ENCODE measurements around the gene STAG3. TPM values are rescaled to one million over a fixed set of nuclear protein-coding genes. Genes with fewer than 3 reads are reported as not detected.

Gene STAG3
- total and polyA plus RNA-seq, 4 experiments from 2014 or later = 1.6 to 7.7 (median 5.1) TPM

GRCh38 chr7:100158229-100159098 lies 19.3 kb upstream of the STAG3 start, which contains the start of gene TRAPPC14:
TRAPPC14 (minus strand) TSS chr7:100158723; CDS start chr7:100158499, 224 bp downstream.
- Histone ChIP-seq H3K27me3 (ENCODE audit: insufficient read depth, low read length) (no peaks in the 10 kb centered on the region), H3K9me3 (ENCODE audit: control insufficient read depth in 1 of 2, low read length in 2 of 2) (no peaks in the 10 kb centered on the region), H3K4me1 (ENCODE audit: insufficient read depth, low read length) (peaks cover 49% of the 10 kb centered on the region), H3K4me3 (ENCODE audit: low read length in 2 of 2) (peak within 1 kb of the TSS; percentile 52 to 74), H3K27ac (ENCODE audit: low read depth, low read length) (peak within 1 kb of the TSS; percentile 80), H3K36me3 (ENCODE audit: insufficient read depth, low read length) (peaks cover 22% of the 10 kb centered on the region)
- intact Hi-C loops (cut with micrococcal nuclease) = loop anchor here (1.0 kb wide), 3 partner anchors 10 to 19 kb away; partner anchors contain the start of genes GAL3ST4, GPC2, LAMTOR4 and STAG3
- peak within 1 kb of the TSS; percentile 86 to 96 (median 92) for H3K27ac Mint-ChIP-seq
- peak within 1 kb of the TSS; percentile 86 to 90 (median 88) for H3K4me3 Mint-ChIP-seq
- H3K36me3 Mint-ChIP-seq = peaks cover 4 to 36% of the 10 kb centered on the region in 2 donors
- DNase-seq = peak; percentile 86 to 93 (median 87)
- H3K9me3 Mint-ChIP-seq = no peaks in the 10 kb centered on the region
- peaks cover 25 to 79% (median 44%) of the 10 kb centered on the region in 4 donors for H3K4me1 Mint-ChIP-seq
- CTCF ChIA-PET (ENCODE audit: partially characterized antibody) = interaction anchor here (0.7 to 2.2 kb wide), 5 partner anchors 10 to 59 kb away, joined by 3 to 8 read pairs (median 3); partner anchors contain the start of gene LAMTOR4
- H3K27me3 Mint-ChIP-seq = no peaks in the 10 kb centered on the region
- POLR2A ChIA-PET (ENCODE audit: partially characterized antibody) = interaction anchor here (0.9 to 6.4 kb wide), 15 partner anchors 10 to 271 kb away, joined by 3 to 73 read pairs (median 7); partner anchors contain the start of genes AP4M1, GAL3ST4, GPC2 and LAMTOR4

GRCh38 chr7:100159099-100159623 lies 18.6 kb upstream of the STAG3 start:
- DNase-seq = no peak
- intact Hi-C loops (cut with micrococcal nuclease) = no loop called here
- Mint-ChIP-seq H3K4me1 (peaks cover 31 to 79% (median 46%) of the 10 kb centered on the region in 4 donors), H3K27ac (peak overlapping the region; percentile 83 to 93 (median 86)), H3K36me3 (peaks cover 4 to 29% of the 10 kb centered on the region in 2 donors), H3K27me3 (no peaks in the 10 kb centered on the region), H3K9me3 (no peaks in the 10 kb centered on the region), H3K4me3 (peak overlapping the region; percentile 79 to 86 (median 84))
- H3K36me3 ChIP-seq (ENCODE audit: insufficient read depth, low read length) = peaks cover 15% of the 10 kb centered on the region
- peak overlapping the region; percentile 80 for H3K27ac ChIP-seq (ENCODE audit: low read depth, low read length)
- ChIA-PET POLR2A (ENCODE audit: partially characterized antibody) (interaction anchor here (1.0 to 6.4 kb wide), 8 partner anchors 9 to 62 kb away, joined by 3 to 73 read pairs (median 14); partner anchors contain the start of genes GAL3ST4, GPC2, LAMTOR4 and PVRIG), CTCF (ENCODE audit: partially characterized antibody) (interaction anchor here (0.7 to 2.3 kb wide), 4 partner anchors 11 to 59 kb away, joined by 3 to 8 read pairs (median 5); partner anchors contain the start of gene LAMTOR4)
- H3K4me1 ChIP-seq (ENCODE audit: insufficient read depth, low read length) = peaks cover 51% of the 10 kb centered on the region
- H3K4me3 ChIP-seq (ENCODE audit: low read length in 2 of 2) = peak overlapping the region; percentile 52 to 74
- H3K27me3 ChIP-seq (ENCODE audit: insufficient read depth, low read length) = no peaks in the 10 kb centered on the region
- H3K9me3 ChIP-seq (ENCODE audit: control insufficient read depth in 1 of 2, low read length in 2 of 2) = no peaks in the 10 kb centered on the region

- ChIA-PET POLR2A (ENCODE audit: partially characterized antibody) (interaction anchor here (1.5 to 6.4 kb wide), 5 partner anchors 8 to 57 kb away, joined by 4 to 73 read pairs (median 30); partner anchors contain the start of genes GAL3ST4, GPC2, LAMTOR4 and STAG3), CTCF (ENCODE audit: partially characterized antibody) (interaction anchor here (1.5 to 2.3 kb wide), 2 partner anchors 30 to 58 kb away, joined by 7 to 8 read pairs; no protein-coding TSS in a partner anchor)
- Mint-ChIP-seq H3K27ac (peak overlapping the region in 4 of 7 donors; percentile 23 to 84 (median 36)), H3K4me1 (peaks cover 30 to 79% (median 47%) of the 10 kb centered on the region in 4 donors), H3K4me3 (peak overlapping the region in 6 of 8 donors; percentile 33 to 86 (median 62)), H3K36me3 (peaks cover 4 to 25% of the 10 kb centered on the region in 2 donors), H3K9me3 (no peaks in the 10 kb centered on the region), H3K27me3 (no peaks in the 10 kb centered on the region)
- no peak overlapping the region for H3K27ac ChIP-seq (ENCODE audit: low read depth, low read length)
- no peak for DNase-seq
- H3K9me3 ChIP-seq (ENCODE audit: control insufficient read depth in 1 of 2, low read length in 2 of 2) = no peaks in the 10 kb centered on the region
- H3K27me3 ChIP-seq (ENCODE audit: insufficient read depth, low read length) = no peaks in the 10 kb centered on the region
- H3K36me3 ChIP-seq (ENCODE audit: insufficient read depth, low read length) = peaks cover 13% of the 10 kb centered on the region
- H3K4me1 ChIP-seq (ENCODE audit: insufficient read depth, low read length) = peaks cover 54% of the 10 kb centered on the region
- H3K4me3 ChIP-seq (ENCODE audit: low read length in 2 of 2) = no peak overlapping the region
- intact Hi-C loops (cut with micrococcal nuclease) = no loop called here
Observed at GRCh38 chr7:100160067-100160466, 17.7 kb upstream of the STAG3 start.

GRCh38 chr7:100163006-100163531 lies 14.6 kb upstream of the STAG3 start:
- Histone ChIP-seq H3K4me3 (ENCODE audit: low read length in 2 of 2) (peak overlapping the region in 1 of 2 donors; percentile 30), H3K27ac (ENCODE audit: low read depth, low read length) (peak overlapping the region; percentile 31), H3K36me3 (ENCODE audit: insufficient read depth, low read length) (no peaks in the 10 kb centered on the region), H3K9me3 (ENCODE audit: control insufficient read depth in 1 of 2, low read length in 2 of 2) (no peaks in the 10 kb centered on the region), H3K27me3 (ENCODE audit: insufficient read depth, low read length) (no peaks in the 10 kb centered on the region), H3K4me1 (ENCODE audit: insufficient read depth, low read length) (peaks cover 55% of the 10 kb centered on the region)
- Mint-ChIP-seq H3K4me3 (peak overlapping the region; percentile 59 to 83 (median 78)), H3K36me3 (peaks cover 0 to 4% of the 10 kb centered on the region in 2 donors), H3K9me3 (peaks cover 0 to 2% (median 0%) of the 10 kb centered on the region in 8 donors), H3K27me3 (no peaks in the 10 kb centered on the region), H3K27ac (peak overlapping the region; percentile 83 to 97 (median 92)), H3K4me1 (peaks cover 42 to 82% (median 52%) of the 10 kb centered on the region in 4 donors)
- POLR2A ChIA-PET (ENCODE audit: partially characterized antibody) = interaction anchor here (0.6 to 6.9 kb wide), 9 partner anchors 9 to 59 kb away, joined by 3 to 95 read pairs (median 5); partner anchors contain the start of genes GPC2, LAMTOR4, PVRIG and STAG3
- CTCF ChIA-PET (ENCODE audit: partially characterized antibody) = interaction anchor here (0.7 to 2.0 kb wide), 5 partner anchors 15 to 35 kb away, joined by 3 to 6 read pairs (median 3); no protein-coding TSS in a partner anchor
- DNase-seq = peak in 4 of 5 donors; percentile 40 to 56 (median 45)
- intact Hi-C loops (cut with micrococcal nuclease) = no loop called here

GRCh38 chr7:100163871-100164270 lies 13.8 kb upstream of the STAG3 start:
- H3K4me3 Mint-ChIP-seq = peak overlapping the region in 5 of 8 donors; percentile 25 to 81 (median 47)
- Histone ChIP-seq H3K4me1 (ENCODE audit: insufficient read depth, low read length) (peaks cover 61% of the 10 kb centered on the region), H3K4me3 (ENCODE audit: low read length in 2 of 2) (peak overlapping the region in 1 of 2 donors; percentile 30)

GRCh38 chr7:100166317-100166940 lies 11.3 kb upstream of the STAG3 start:
- Histone ChIP-seq H3K36me3 (ENCODE audit: insufficient read depth, low read length) (no peaks in the 10 kb centered on the region), H3K27me3 (ENCODE audit: insufficient read depth, low read length) (no peaks in the 10 kb centered on the region), H3K27ac (ENCODE audit: low read depth, low read length) (peak overlapping the region; percentile 29), H3K4me1 (ENCODE audit: insufficient read depth, low read length) (peaks cover 79% of the 10 kb centered on the region), H3K4me3 (ENCODE audit: low read length in 2 of 2) (peak overlapping the region in 1 of 2 donors; percentile 4), H3K9me3 (ENCODE audit: control insufficient read depth in 1 of 2, low read length in 2 of 2) (no peaks in the 10 kb centered on the region)
- peak overlapping the region; percentile 81 to 96 (median 92) for H3K27ac Mint-ChIP-seq
- intact Hi-C loops (cut with micrococcal nuclease) = loop anchor here (2.0 kb wide), 1 partner anchor 18 kb away; the partner anchor contains the start of gene LAMTOR4
- ChIA-PET POLR2A (ENCODE audit: partially characterized antibody) (interaction anchor here (0.5 to 6.9 kb wide), 8 partner anchors 9 to 100 kb away, joined by 3 to 95 read pairs (median 9); partner anchors contain the start of genes GPC2, LAMTOR4, STAG3 and TRAPPC14), CTCF (ENCODE audit: partially characterized antibody) (interaction anchor here (0.8 to 2.6 kb wide), 8 partner anchors 10 to 51 kb away, joined by 3 to 13 read pairs (median 5); partner anchors contain the start of gene GPC2)
- H3K4me1 Mint-ChIP-seq = peaks cover 54 to 87% (median 69%) of the 10 kb centered on the region in 4 donors
- peaks cover 0 to 4% of the 10 kb centered on the region in 2 donors for H3K36me3 Mint-ChIP-seq
- peaks cover 0 to 4% of the 10 kb centered on the region in 2 donors for H3K27me3 Mint-ChIP-seq
- peak; percentile 42 to 65 (median 53) for DNase-seq
- peak overlapping the region; percentile 84 to 94 (median 89) for H3K4me3 Mint-ChIP-seq
- peaks cover 0 to 2% (median 0%) of the 10 kb centered on the region in 8 donors for H3K9me3 Mint-ChIP-seq

More at GRCh38 chr7:100163871-100164270, 13.8 kb upstream of the STAG3 start:
- Histone ChIP-seq H3K27ac (ENCODE audit: low read depth, low read length) (peak overlapping the region; percentile 31), H3K27me3 (ENCODE audit: insufficient read depth, low read length) (no peaks in the 10 kb centered on the region), H3K9me3 (ENCODE audit: control insufficient read depth in 1 of 2, low read length in 2 of 2) (no peaks in the 10 kb centered on the region), H3K36me3 (ENCODE audit: insufficient read depth, low read length) (no peaks in the 10 kb centered on the region)
- Mint-ChIP-seq H3K27ac (peak overlapping the region; percentile 84 to 97 (median 92)), H3K4me1 (peaks cover 49 to 85% (median 59%) of the 10 kb centered on the region in 4 donors), H3K27me3 (no peaks in the 10 kb centered on the region), H3K36me3 (peaks cover 0 to 5% of the 10 kb centered on the region in 2 donors), H3K9me3 (peaks cover 0 to 2% (median 0%) of the 10 kb centered on the region in 8 donors)
- no peak for DNase-seq
- intact Hi-C loops (cut with micrococcal nuclease) = no loop called here
- ChIA-PET CTCF (ENCODE audit: partially characterized antibody) (interaction anchor here (0.7 to 2.0 kb wide), 5 partner anchors 16 to 36 kb away, joined by 3 to 6 read pairs (median 3); no protein-coding TSS in a partner anchor), POLR2A (ENCODE audit: partially characterized antibody) (interaction anchor here (0.9 to 6.9 kb wide), 8 partner anchors 8 to 58 kb away, joined by 3 to 95 read pairs (median 4); partner anchors contain the start of genes GPC2, LAMTOR4 and STAG3)
